HepG2 (cell line): ENCODE results near the gene CDC42EP3. TPM values are rescaled to one million over a fixed set of nuclear protein-coding genes. Genes with fewer than 3 reads are reported as not detected.

Source experiments
- ASH2L ChIP-seq: fragments of 300-600, 200-600 bp; sonication (generic); IDR thresholded peaks from 2 replicates; pipeline ENCODE4 v1.7.0; 2017; ENCODE audit warnings: low read depth, mild to moderate bottlenecking, moderate library complexity, mixed read lengths, low read length; ENCODE audit not compliant: insufficient read length
- ATF1 ChIP-seq: IDR thresholded peaks from 2 replicates; pipeline ENCODE4 v1.6.1; 2016; ENCODE audit warnings: mild to moderate bottlenecking, control low read depth
- E2F5 ChIP-seq: sonication (generic); formaldehyde crosslinking; conservative IDR thresholded peaks from 2 replicates; pipeline ENCODE4 v1.4.0; 2020; ENCODE audit warnings: missing genetic modification reagents
- GTF2F1 ChIP-seq: fragments of 150-350 bp; IDR thresholded peaks from 2 replicates; pipeline ENCODE4 v1.6.1; 2014; ENCODE audit warnings: low read length
- HES4 ChIP-seq: sonication (generic); formaldehyde crosslinking; IDR thresholded peaks from 2 replicates; pipeline ENCODE4 v1.9.0; 2021; ENCODE audit warnings: mild to moderate bottlenecking, missing genetic modification reagents, borderline replicate concordance
- HMG20A ChIP-seq: IDR thresholded peaks from 2 replicates; pipeline ENCODE4 v1.6.1; 2016; ENCODE audit warnings: borderline replicate concordance
- KLF13 ChIP-seq: sonication (generic); formaldehyde crosslinking; IDR thresholded peaks from 2 replicates; pipeline ENCODE4 v1.4.0; 2020; ENCODE audit warnings: mild to moderate bottlenecking, missing genetic modification reagents
- RAD51 ChIP-seq: fragments of 450-650 bp; IDR thresholded peaks from 2 replicates; pipeline ENCODE4 v1.6.1; 2016; ENCODE audit warnings: borderline replicate concordance
- ZNF142 ChIP-seq: sonication (generic); formaldehyde crosslinking; IDR thresholded peaks from 2 replicates; pipeline ENCODE4 v1.4.0; 2020; ENCODE audit warnings: missing genetic modification reagents
- ZNF329 ChIP-seq: sonication (generic); formaldehyde crosslinking; IDR thresholded peaks from 2 replicates; pipeline ENCODE4 v1.9.0; 2021; ENCODE audit warnings: low read depth, mild to moderate bottlenecking, missing genetic modification reagents
- ZNF629 ChIP-seq: sonication (generic); formaldehyde crosslinking; conservative IDR thresholded peaks from 2 replicates; pipeline ENCODE4 v1.5.0; 2020; ENCODE audit warnings: missing genetic modification reagents
- polyA plus RNA-seq, 8 experiments: library from polyadenylated mRNA; depleted of rRNA in 3 of 8; stranded (reverse) in 7 of 8; unstranded in 1 of 8; fragments of >200 nt; fragmentation: Illumina TruSeq in 4 of 8; extraction: Trizol in 4 of 8; gene quantifications; 2 replicates each; pipeline versions ENCODE4 v1.2.1 to v1.2.3, GENCODE V29; 2011 to 2016; ENCODE audit warnings: low read depth in 4 of 8, missing spikeins in 1 of 8, mixed read lengths in 1 of 8; ENCODE audit not compliant: insufficient read depth in 1 of 8
- total RNA-seq, 5 experiments: library from RNA; depleted of rRNA; stranded (reverse); fragments of >200 nt; fragmentation: Illumina TruSeq; extraction: Trizol; gene quantifications; 2 replicates each; pipeline ENCODE4 v1.2.3, GENCODE V29; 2016; ENCODE audit warnings: low read depth in 1 of 5

Gene CDC42EP3
- total and polyA plus RNA-seq, 2 of the 13 experiments (the other 11 are each of a cell fraction or from before 2014, with no cell fraction given) = 0.01 TPM; not detected in 1

GRCh38 chr2:37618326-37618725, 53.1 kb downstream of the CDC42EP3 start (continued):
- TF ChIP-seq ZNF142 (CRISPR knock-in tag) (no peak), HMG20A (CRISPR knock-in tag) (no peak), ZNF329 (CRISPR knock-in tag) (no peak), E2F5 (CRISPR knock-in tag) (no peak), ASH2L (no peak), ZNF629 (CRISPR knock-in tag) (no peak), HES4 (no peak), ATF1 (CRISPR knock-in tag) (no peak), KLF13 (CRISPR knock-in tag) (no peak), RAD51 (no peak; the same call in 1 of the 2 replicates), GTF2F1 (no peak)
